ENCODE data around the gene ERAL1.
A peak's percentile ranks its signal among the peaks of the same experiment; 100 is the strongest.
"Not testable (repeated sequence)": the region's sequence is repeated elsewhere in the genome, so short reads cannot be mapped to it uniquely, and the experiment has no call there.

The ERAL1 gene

DNA sequence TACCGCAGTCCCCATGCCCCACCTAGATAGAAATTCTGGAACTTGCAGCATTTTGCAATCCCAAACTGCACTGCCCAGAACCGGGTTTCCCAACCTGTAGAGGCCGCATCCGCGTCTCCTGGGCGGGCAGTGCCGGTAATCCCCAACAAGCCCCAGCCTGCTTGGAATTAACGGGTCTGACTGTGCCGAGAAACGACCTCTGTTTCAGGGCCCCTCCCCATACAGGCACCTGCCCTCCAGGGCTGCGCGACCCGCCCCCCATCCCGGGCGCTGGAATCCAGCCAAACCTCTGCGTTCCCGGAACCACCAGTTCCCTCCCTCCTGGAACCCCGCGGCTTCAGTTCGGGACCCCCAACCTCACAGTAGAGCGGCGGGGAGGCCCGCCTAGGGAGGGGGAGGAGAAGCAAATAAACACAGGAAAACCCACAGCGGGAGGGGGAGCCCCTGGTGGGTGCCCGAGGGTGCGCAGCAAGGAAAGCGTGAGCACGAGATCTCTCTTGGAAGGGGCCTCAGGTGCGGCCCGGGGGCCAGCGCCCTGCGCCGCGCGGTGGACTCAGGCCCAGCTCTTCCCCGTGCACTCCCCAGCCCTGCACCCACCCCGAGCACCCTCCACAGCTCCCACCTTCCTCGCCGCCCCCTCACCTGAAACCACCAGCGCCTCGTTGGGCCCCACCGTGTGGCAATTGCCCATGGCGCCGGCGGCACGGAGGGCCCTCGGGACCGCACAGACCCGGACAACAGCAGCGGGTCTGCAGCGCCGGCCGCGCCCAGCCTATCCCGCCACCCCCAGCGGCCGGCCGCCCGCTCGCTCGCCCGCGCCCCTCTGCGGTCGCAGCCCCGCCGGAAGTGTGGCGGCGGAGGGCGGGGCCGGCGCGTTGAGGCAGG lies 42.3 kb downstream of the ERAL1 start, which contains the start of gene FLOT2:
TSS of gene FLOT2 (minus strand) at position 850 of the 885 bp plus-strand sequence. CDS start at position 691, 159 bp downstream.
- DNase-seq (ENCODE audit: insufficient read length, low spot score) (peak; percentile 78), FAIRE-seq (peak; percentile 71)

GRCh38 chr17:28897769-28898526 lies 43.1 kb downstream of the ERAL1 start:
- FAIRE-seq (no peak), DNase-seq (ENCODE audit: insufficient read length, low spot score) (no peak)

DNA sequence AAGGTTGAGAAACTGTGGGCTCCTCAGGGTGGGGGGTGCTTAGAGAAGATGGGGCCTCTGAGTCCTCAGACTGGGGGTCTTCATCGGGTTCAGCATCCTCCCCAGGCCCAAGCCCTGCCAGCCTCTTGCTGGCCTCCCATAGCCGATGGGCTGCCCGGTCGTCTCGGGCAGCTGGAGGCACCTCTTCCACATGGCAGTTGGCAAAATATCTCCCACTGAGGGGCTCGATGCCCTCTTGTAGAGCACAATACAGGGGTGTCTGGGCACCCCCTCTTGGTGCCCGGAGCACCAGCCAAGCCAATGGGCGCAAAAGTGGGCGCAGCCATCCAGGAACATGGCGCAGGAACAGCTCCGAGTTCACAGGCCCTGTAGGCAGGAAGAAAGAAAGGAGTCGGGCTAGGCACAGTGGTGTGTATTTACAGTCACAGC lies 43.7 kb downstream of the ERAL1 start:
- DNase-seq (ENCODE audit: insufficient read length, low spot score) (no peak), FAIRE-seq (no peak)

GRCh38 chr17:28899212-28899815 lies 44.5 kb downstream of the ERAL1 start:
- DNase-seq (ENCODE audit: insufficient read length, low spot score): no peak
- no peak for FAIRE-seq

GRCh38 chr17:28900986-28901726 lies 46.3 kb downstream of the ERAL1 start:
- DNase-seq (ENCODE audit: insufficient read length, low spot score) (no peak), FAIRE-seq (no peak)

GRCh38 chr17:28901866-28902818 lies 47.3 kb downstream of the ERAL1 start:
- FAIRE-seq (no peak), DNase-seq (ENCODE audit: insufficient read length, low spot score) (peak; percentile 56)

DNA sequence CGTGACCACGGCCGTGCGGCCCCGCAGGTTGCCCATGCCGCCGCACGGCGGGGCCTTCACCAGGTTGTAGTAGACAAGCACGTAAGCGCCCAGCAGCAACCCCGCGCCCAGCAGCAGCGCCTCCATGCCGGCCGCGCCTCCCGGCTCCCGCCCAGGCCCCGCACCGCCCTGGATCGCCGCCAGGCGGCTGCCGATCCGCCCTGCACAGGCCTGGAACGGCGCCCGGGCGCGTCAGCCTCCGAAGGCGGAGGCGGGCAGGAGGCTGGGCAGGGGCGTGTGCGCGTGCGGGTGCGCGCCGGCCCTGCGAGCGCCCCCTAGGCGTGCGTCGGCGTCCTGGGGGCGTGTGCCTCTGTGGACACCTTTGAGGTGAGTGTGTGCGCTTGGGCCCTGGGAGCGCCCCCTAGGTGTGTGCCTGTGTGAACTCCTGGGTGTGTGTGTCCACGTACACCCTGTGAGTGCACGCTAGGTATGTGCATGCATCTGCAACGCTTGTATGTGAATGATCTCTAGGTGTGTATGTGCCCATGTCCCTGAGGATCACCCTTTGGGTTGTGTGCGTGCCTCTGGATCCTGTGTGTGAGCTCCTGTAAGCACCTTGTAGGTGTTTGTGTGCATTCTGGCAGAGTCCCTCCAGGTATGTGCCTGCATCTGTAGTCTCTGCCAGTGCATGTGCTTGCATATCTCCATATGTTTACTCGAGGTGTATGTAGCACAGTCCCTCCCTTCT lies 48.2 kb downstream of the ERAL1 start, which contains the start of gene DHRS13:
TSS of gene DHRS13 (minus strand) at position 261 of the 727 bp plus-strand sequence. CDS start at position 126, 135 bp downstream.
- FAIRE-seq: peak; percentile 96
- DNase-seq (ENCODE audit: insufficient read length, low spot score): peak; percentile 95

DNA sequence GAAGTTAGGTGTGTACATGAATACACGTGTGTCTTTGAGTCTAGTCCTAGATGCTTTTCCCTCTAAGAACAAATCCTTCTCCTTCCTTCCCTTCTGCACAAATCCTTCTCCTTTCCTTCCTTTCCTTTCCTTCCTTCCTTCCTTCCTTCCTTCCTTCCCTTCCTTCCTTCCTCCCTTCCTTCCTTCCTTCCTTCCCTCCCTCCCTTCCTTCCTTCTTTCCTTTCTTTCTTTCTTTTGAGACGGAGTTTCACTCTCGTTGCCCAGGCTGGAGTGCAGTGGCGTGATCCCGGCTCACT lies 48.7 kb downstream of the ERAL1 start:
- not testable (repeated sequence) for FAIRE-seq; DNase-seq (ENCODE audit: insufficient read length, low spot score)

DNA sequence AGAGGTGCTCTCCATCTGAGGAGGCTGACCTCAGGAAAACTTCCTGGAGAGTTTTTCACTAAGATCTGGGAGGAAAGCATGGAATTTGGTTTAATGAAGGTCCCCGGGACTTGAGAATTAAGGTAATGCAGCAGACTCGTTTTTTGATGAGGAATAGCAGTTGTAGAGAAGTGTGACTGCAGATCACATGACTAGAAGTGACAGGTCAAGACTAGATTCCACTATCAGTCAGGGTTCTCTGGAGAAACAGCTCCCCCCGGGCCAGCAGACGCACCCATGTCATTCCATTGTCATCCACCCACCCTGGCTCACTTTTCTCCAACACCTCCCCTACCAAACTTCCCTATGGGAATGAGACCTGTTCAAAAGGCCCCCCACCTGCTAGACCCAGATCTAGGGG lies 50.0 kb downstream of the ERAL1 start:
- DNase-seq (ENCODE audit: insufficient read length, low spot score) (no peak), FAIRE-seq (no peak)

DNA sequence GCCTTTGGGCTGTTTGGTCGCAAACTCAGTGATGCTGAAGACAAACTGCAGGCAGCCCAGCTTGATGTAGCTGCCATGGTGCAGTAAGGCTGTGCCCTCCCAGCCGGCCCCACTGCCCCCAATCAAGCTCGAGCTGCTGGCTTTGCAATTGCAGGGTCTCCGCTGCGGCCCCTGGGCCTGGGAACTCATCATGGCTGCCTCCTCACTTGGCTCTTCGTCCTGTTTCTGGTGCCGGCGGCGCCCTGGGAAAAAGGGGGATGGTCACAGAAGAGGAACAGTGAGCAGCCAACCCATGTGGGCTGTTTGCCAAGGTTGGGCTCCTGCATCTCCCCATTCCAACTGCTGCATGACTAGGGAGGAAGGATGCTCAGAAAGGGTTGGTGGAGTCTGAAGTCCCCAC lies 51.5 kb downstream of the ERAL1 start:
- FAIRE-seq (no peak), DNase-seq (ENCODE audit: insufficient read length, low spot score) (no peak)

DNA sequence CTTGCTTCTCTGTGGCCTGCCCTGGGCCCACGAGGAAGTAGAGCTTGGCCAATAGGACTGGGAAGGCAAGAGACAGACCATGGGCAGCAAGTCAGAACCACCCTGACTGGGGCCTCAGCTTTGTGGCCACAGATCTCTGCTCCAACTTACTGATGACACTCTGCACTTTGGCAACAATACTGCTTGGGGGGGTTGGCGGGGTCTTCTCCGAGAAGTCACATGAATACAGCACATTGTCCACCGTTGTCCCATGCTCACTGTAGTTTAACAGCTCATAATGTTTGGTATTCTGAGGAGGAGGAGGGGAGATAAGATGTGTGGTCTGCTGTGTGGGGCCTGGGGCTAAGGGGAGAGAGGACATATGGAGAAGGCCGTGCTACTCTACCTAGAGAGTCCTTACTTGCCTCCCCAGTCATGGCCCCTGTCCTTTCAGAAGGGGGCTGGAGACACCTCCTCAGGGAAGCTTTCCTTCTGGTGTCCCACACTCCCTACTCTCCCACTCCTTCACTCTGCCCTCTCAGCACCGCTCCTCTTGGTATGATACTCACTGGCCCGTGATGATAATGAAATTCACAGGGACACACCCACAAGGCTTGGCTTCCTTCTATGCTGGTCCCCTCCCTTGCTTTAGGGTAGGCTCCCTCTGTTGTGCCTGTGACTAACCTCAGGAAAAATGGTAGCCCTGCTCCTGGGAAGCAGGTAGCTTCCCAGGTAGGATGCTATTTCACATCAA lies 52.1 kb downstream of the ERAL1 start:
- DNase-seq (ENCODE audit: insufficient read length, low spot score) (no peak), FAIRE-seq (no peak)

DNA sequence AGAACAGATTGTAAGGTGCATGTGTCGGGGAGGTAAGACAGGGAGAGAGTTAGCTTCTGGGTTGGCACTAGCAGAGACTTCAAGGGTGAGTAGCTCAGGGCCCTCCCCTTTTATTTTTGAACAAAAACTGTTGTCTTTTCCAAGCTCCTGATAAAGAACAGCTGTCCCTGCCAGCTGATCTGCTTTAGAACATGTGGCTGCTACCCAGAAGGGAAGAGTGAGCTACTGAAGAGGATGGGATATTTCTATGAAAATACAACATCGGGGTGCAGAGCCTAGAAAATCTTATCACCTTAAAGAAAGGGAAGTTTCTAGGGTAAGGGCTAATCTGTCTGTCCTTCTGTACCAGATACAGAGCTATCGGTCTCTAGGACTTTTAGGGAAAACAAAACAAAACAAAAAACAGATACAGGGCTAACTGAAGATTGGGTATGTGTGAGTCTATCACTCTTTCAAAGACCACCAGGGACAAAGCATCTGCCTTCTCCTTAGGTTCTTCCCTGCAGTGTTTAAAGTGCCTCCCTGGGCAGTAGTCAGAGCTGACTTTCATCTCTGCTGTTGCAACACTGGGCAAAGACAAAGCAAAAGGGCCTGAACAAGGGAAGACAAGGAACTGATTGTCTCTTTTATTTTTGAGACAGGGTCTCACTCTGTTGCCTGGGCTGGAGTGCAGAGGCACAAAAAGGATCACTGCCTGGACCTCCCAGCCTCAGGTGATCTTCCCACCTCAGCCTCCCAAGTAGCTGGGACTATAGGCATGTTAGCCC lies 53.1 kb downstream of the ERAL1 start:
- FAIRE-seq: no peak

DNA sequence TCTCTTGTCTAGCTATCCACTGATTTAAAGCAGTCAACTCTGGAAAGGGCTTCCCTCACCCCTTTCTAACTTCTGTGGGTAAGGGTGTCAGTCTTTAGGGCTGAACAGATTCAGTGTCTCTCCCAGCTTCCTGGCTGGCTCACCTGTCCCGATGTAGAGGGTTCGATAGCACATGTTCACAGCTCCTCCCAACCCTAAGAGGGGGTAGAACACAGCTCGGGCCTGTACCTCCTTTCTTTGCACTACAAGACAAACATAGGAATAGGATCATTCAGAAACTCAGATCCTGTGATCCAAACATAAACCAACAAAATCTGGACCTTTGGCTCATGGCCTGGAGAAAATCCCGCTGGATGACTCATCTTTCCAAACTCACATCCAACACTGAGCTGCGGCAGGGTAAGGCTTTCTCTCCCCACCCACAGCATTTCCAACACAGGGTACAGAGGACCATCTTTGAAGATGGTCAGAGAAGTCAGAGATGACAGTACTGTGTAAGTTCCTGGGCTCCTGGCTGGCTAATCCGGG lies 53.9 kb downstream of the ERAL1 start:
- FAIRE-seq: no peak

More for the DNA sequence above, 53.1 kb downstream of the ERAL1 start:
- no peak for DNase-seq (ENCODE audit: insufficient read length, low spot score)

DNA sequence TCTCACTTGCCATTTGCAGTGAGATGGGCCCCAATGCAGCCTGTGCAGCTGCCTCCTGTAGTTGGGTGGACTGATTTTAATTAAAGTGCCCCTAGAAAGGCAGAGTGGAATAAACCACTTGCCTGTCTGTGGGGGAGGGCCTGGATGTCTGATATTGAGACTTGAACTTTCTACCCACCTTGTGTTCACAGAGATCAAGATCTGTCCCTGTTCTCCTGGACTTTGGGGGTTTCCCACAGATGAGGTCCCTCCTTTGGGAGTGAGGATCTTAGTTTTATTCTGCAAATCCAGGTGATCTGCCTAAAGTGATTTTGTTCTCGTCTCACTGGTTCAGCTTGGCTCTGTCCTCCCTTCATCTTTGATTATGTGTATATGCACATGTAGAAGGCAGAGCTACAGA lies 55.7 kb downstream of the ERAL1 start:
- FAIRE-seq: no peak
- DNase-seq (ENCODE audit: insufficient read length, low spot score): no peak

More for the DNA sequence above, 53.9 kb downstream of the ERAL1 start:
- no peak for DNase-seq (ENCODE audit: insufficient read length, low spot score)
